Type B pancreatic cell (in vitro differentiated cells): ENCODE data around the gene COPS7B. TPM values are rescaled to one million over a fixed set of nuclear protein-coding genes. Genes with fewer than 3 reads are reported as not detected.
A peak's percentile ranks its signal among the peaks of the same experiment; 100 is the strongest.

ENCODE experiments used
- DNase-seq: peaks from one replicate; pipeline ENCODE4 v3.0.0; 2021; ENCODE audit warnings: mixed read lengths; ENCODE audit not compliant: unreplicated experiment; ENCODE audit errors: extremely low spot score
- H3K27ac Mint-ChIP-seq: 2 replicates; pipeline ENCODE4 v1.8.0; 2021; ENCODE audit warnings: mild to moderate bottlenecking, mixed read lengths
- H3K27me3 Mint-ChIP-seq: 2 replicates; pipeline ENCODE4 v1.8.0; 2021; ENCODE audit warnings: mixed read lengths
- H3K36me3 Mint-ChIP-seq: 2 replicates; pipeline ENCODE4 v1.8.0; 2021; ENCODE audit warnings: mixed read lengths
- H3K4me1 Mint-ChIP-seq: one replicate; pipeline ENCODE4 v1.8.0; 2021; ENCODE audit warnings: mixed read lengths; ENCODE audit not compliant: unreplicated experiment
- H3K4me3 Mint-ChIP-seq: 2 replicates; pipeline ENCODE4 v1.8.0; 2021; ENCODE audit warnings: mild to moderate bottlenecking, mixed read lengths
- H3K9me3 Mint-ChIP-seq: 2 replicates; pipeline ENCODE4 v1.8.0; 2021; ENCODE audit warnings: mixed read lengths
- CTCF ChIP-seq: fragments of 200-600 bp; sonication (generic); conservative IDR thresholded peaks from 2 replicates; pipeline ENCODE4 v1.5.0; 2021; ENCODE audit warnings: antibody characterized with exemption, mild to moderate bottlenecking
- total RNA-seq: library from RNA; stranded (reverse); gene quantifications from 2 replicates; pipeline ENCODE4 v1.2.1, GENCODE V29; 2021; ENCODE audit warnings: low replicate concordance

The COPS7B gene
- total RNA-seq, 1 donor from 2014 or later: 48.1 TPM

- no peak for DNase-seq
- Mint-ChIP-seq H3K36me3 (no peaks in the 10 kb centered on the region), H3K4me1 (peaks cover 39% of the 10 kb centered on the region), H3K4me3 (peak overlapping the region; percentile 98), H3K9me3 (no peaks in the 10 kb centered on the region), H3K27me3 (peaks cover 6% of the 10 kb centered on the region), H3K27ac (peak overlapping the region; percentile 94)
- TF ChIP-seq CTCF: no peak
Measured at GRCh38 chr2:231781798-231782726, 4.2 kb upstream of the COPS7B start.

DNA sequence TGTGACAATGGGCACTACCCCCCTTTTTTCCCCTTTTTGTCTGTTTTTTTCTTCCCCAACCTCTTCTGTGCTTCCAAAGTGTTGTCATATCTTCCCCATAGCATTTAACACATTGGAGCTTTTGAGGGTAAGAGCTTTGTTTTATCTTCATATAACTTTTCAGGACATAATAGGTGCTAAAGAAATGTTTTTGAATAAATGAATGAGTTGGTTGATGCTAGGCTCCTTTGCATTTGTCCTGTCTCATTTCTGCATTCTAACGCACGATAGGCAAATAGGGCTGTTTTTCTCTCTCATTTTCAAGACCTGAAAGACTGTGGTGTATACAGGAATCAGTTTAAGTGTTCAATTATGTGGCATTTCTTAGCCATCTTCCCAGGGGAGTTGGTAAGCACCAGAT, 832 bp upstream of the COPS7B start:
- TF ChIP-seq CTCF: no peak
- peak overlapping the region; percentile 91 for H3K27ac Mint-ChIP-seq
- H3K4me1 Mint-ChIP-seq: peaks cover 41% of the 10 kb centered on the region
- no peak for DNase-seq
- no peaks in the 10 kb centered on the region for H3K9me3 Mint-ChIP-seq
- H3K4me3 Mint-ChIP-seq: peak overlapping the region; percentile 96
- no peaks in the 10 kb centered on the region for H3K36me3 Mint-ChIP-seq
- H3K27me3 Mint-ChIP-seq: no peaks in the 10 kb centered on the region

GRCh38 chr2:231785822-231786176, 446 bp upstream of the COPS7B start:
- Mint-ChIP-seq H3K27ac (peak overlapping the region; percentile 91), H3K4me3 (peak overlapping the region; percentile 96), H3K9me3 (no peaks in the 10 kb centered on the region), H3K27me3 (no peaks in the 10 kb centered on the region), H3K36me3 (no peaks in the 10 kb centered on the region), H3K4me1 (peaks cover 41% of the 10 kb centered on the region)
- DNase-seq: no peak
- TF ChIP-seq CTCF: no peak

DNA sequence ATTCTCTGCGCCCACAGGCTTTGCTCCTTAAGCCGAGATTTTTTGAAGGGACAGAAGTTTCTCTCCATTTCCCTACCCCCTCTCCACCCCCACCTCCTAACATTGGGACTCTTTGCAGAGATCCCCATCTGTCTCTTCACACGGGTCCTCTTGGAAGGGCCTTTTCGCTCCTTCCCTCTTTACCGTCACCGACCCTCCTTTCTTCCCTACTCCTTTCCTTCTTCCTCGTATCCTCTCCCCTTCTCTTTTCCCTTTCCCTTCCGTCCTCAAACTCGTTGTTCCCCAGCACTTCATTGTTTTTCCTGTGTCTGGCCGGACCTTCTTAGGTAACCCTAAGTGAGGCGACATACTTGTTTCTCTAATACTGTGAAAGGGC, 660 bp downstream of the COPS7B start:
- peak overlapping the region; percentile 96 for H3K4me3 Mint-ChIP-seq
- H3K9me3 Mint-ChIP-seq: no peaks in the 10 kb centered on the region
- TF ChIP-seq CTCF: no peak
- H3K27ac Mint-ChIP-seq: peak overlapping the region; percentile 82
- H3K4me1 Mint-ChIP-seq: peaks cover 36% of the 10 kb centered on the region
- DNase-seq: no peak
- H3K36me3 Mint-ChIP-seq: no peaks in the 10 kb centered on the region
- no peaks in the 10 kb centered on the region for H3K27me3 Mint-ChIP-seq

- Mint-ChIP-seq H3K9me3 (no peaks in the 10 kb centered on the region), H3K4me3 (no peak overlapping the region), H3K27me3 (no peaks in the 10 kb centered on the region), H3K36me3 (peaks cover 11% of the 10 kb centered on the region), H3K27ac (no peak overlapping the region), H3K4me1 (peaks cover 16% of the 10 kb centered on the region)
- no peak for TF ChIP-seq CTCF
- DNase-seq: no peak
Measured at GRCh38 chr2:231791107-231791506, 4.9 kb downstream of the COPS7B start.
